H1 (cell line): Measurements from ENCODE around the gene C1orf52. TPM values are rescaled to one million over a fixed set of nuclear protein-coding genes. Genes with fewer than 3 reads are reported as not detected.

Experiments
- CTCF ChIA-PET: fragments of 300-600 bp; sonication (Branson Sonifier 250); formaldehyde crosslinking; loops from one replicate; lab custom pipeline; 2021; ENCODE audit not compliant: partially characterized antibody; lab: Charles Lee
- POLR2A ChIA-PET: fragments of 300-600 bp; sonication (Branson Sonifier 250); formaldehyde crosslinking; loops from one replicate; lab custom pipeline; 2021; ENCODE audit warnings: inconsistent platforms; ENCODE audit not compliant: partially characterized antibody; lab: Charles Lee
- DNase-seq, 2 experiments: peaks; one replicate each; pipeline versions ENCODE4 v3.0.0 to v3.0.0-alpha.2; 2010 to 2022; ENCODE audit warnings: low spot score in 2 of 2, low read depth in 1 of 2, mixed read lengths in 1 of 2
- FAIRE-seq: peaks from 2 replicates; lab custom pipeline; 2011; peaks lifted over from hg19 to GRCh38; lab: Jason Lieb, UNC
- H2AFZ ChIP-seq: 2 replicates; pipeline ENCODE4 v1.8.1; 2012; ENCODE audit warnings: low read length, inconsistent platforms
- H2AK5ac ChIP-seq: 2 replicates; pipeline ENCODE4 v1.6.1; 2013; ENCODE audit warnings: low read depth, low read length
- H2BK120ac ChIP-seq: replicated peaks from 2 replicates; pipeline ENCODE3; 2013; ENCODE audit warnings: low read depth, low read length, inconsistent platforms
- H2BK12ac ChIP-seq: 2 replicates; pipeline ENCODE4 v1.6.1; 2013; ENCODE audit warnings: low read depth, low read length
- H2BK15ac ChIP-seq: 2 replicates; pipeline ENCODE4 v1.6.1; 2013; ENCODE audit warnings: low read length
- H2BK20ac ChIP-seq: 2 replicates; pipeline ENCODE4 v1.6.1; 2013; ENCODE audit warnings: low read length
- H2BK5ac ChIP-seq: 2 replicates; pipeline ENCODE4 v1.6.1; 2013; ENCODE audit warnings: low read depth, low read length
- H3K14ac ChIP-seq: 2 replicates; pipeline ENCODE4 v1.6.1; 2013; ENCODE audit warnings: inconsistent platforms; ENCODE audit not compliant: insufficient read length
- H3K18ac ChIP-seq: 2 replicates; pipeline ENCODE4 v1.6.1; 2013; ENCODE audit warnings: low read length; ENCODE audit errors: extremely low read depth
- H3K23ac ChIP-seq: 2 replicates; pipeline ENCODE4 v1.6.1; 2013; ENCODE audit warnings: inconsistent platforms; ENCODE audit not compliant: insufficient read length
- H3K23me2 ChIP-seq: 2 replicates; pipeline ENCODE4 v1.6.1; 2013; ENCODE audit warnings: low read depth, low read length
- H3K27ac ChIP-seq: 2 replicates; pipeline ENCODE4 v1.6.1; 2011; ENCODE audit warnings: low read depth, low read length, inconsistent platforms
- H3K27me3 ChIP-seq, 4 experiments: replicated peaks in 1 of 4; 1 replicate in 1 of 4; 2 replicates in 3 of 4; pipeline versions ENCODE4 v1.6.1 to v1.8.1; 2011 to 2013; ENCODE audit warnings: low read length in 3 of 4, mild to moderate bottlenecking in 3 of 4, inconsistent platforms in 2 of 4, mixed read lengths in 2 of 4, moderate library complexity in 1 of 4; ENCODE audit not compliant: control insufficient read depth in 3 of 4, insufficient read depth in 3 of 4; ENCODE audit errors: extremely low read depth in 1 of 4
- H3K36me3 ChIP-seq, 4 experiments: 2 replicates each; pipeline versions ENCODE4 v1.6.1 to v1.8.1; 2011 to 2013; ENCODE audit warnings: mild to moderate bottlenecking in 4 of 4, low read length in 3 of 4, moderate library complexity in 2 of 4, control low read depth in 1 of 4, inconsistent platforms in 1 of 4; ENCODE audit not compliant: insufficient read depth in 4 of 4, control insufficient read depth in 2 of 4
- H3K4ac ChIP-seq: replicated peaks from 2 replicates; pipeline ENCODE3; 2013; ENCODE audit warnings: low read length, low read depth, mixed read lengths, inconsistent platforms; ENCODE audit not compliant: insufficient read length
- H3K4me1 ChIP-seq, 4 experiments: replicated peaks in 1 of 4; 1 replicate in 1 of 4; 2 replicates in 3 of 4; pipeline versions ENCODE4 v1.6.1 to v1.8.1; 2011 to 2013; ENCODE audit warnings: low read length in 3 of 4, inconsistent platforms in 2 of 4, mixed read lengths in 1 of 4; ENCODE audit not compliant: insufficient read depth in 4 of 4, control insufficient read depth in 3 of 4
- H3K4me2 ChIP-seq, 2 experiments: 2 replicates each; pipeline versions ENCODE4 v1.6.1 to v1.8.1; 2011 to 2013; ENCODE audit warnings: low read depth in 2 of 2, low read length in 2 of 2, control low read depth in 1 of 2, inconsistent platforms in 1 of 2, mild to moderate bottlenecking in 1 of 2; ENCODE audit not compliant: insufficient read depth in 1 of 2
- H3K4me3 ChIP-seq, 4 experiments: fragments of 200-600, 300-600 bp in 1 of 4; sonication (generic), shearing (Covaris generic), sonication (Bioruptor Twin) in 1 of 4; 2 replicates each; pipeline versions ENCODE4 v1.5.1 to v1.8.1; 2011 to 2016; ENCODE audit warnings: low read length in 4 of 4, low read depth in 3 of 4, control low read depth in 2 of 4, inconsistent platforms in 2 of 4, mild to moderate bottlenecking in 2 of 4, mixed read lengths in 1 of 4, moderate library complexity in 1 of 4; ENCODE audit not compliant: insufficient read depth in 2 of 4; ENCODE audit errors: extremely low read depth in 1 of 4
- H3K56ac ChIP-seq: replicated peaks from 2 replicates; pipeline ENCODE3; 2013; ENCODE audit warnings: low read depth, mild to moderate bottlenecking, mixed read lengths, low read length, inconsistent platforms; ENCODE audit not compliant: insufficient read length
- H3K79me1 ChIP-seq: 2 replicates; pipeline ENCODE4 v1.6.1; 2013; ENCODE audit warnings: low read depth, low read length, control low read depth
- H3K79me2 ChIP-seq, 2 experiments: 2 replicates each; pipeline versions ENCODE4 v1.6.1 to v1.8.1; 2012 to 2013; ENCODE audit warnings: low read length in 2 of 2, mild to moderate bottlenecking in 2 of 2, inconsistent platforms in 1 of 2; ENCODE audit not compliant: insufficient read depth in 2 of 2, control insufficient read depth in 1 of 2
- H3K9ac ChIP-seq, 4 experiments: replicated peaks in 1 of 4; 1 replicate in 1 of 4; 2 replicates in 3 of 4; pipeline versions ENCODE4 v1.6.1 to v1.8.1; 2011 to 2013; ENCODE audit warnings: low read depth in 3 of 4, low read length in 3 of 4, control low read depth in 2 of 4, mild to moderate bottlenecking in 2 of 4, moderate library complexity in 2 of 4, inconsistent platforms in 1 of 4; ENCODE audit errors: extremely low read depth in 1 of 4
- H3K9me3 ChIP-seq, 2 experiments: 2 replicates each; pipeline versions ENCODE4 v1.6.1 to v1.8.1; 2012 to 2013; ENCODE audit warnings: mild to moderate bottlenecking in 2 of 2, moderate library complexity in 2 of 2, control low read depth in 1 of 2, inconsistent platforms in 1 of 2, low read depth in 1 of 2, low read length in 1 of 2, mixed read lengths in 1 of 2; ENCODE audit not compliant: insufficient read depth in 2 of 2
- H4K20me1 ChIP-seq, 2 experiments: replicated peaks in 1 of 2; 2 replicates each; pipeline versions ENCODE3 to v1.8.1; 2011 to 2013; ENCODE audit warnings: inconsistent platforms in 2 of 2, low read length in 2 of 2, mild to moderate bottlenecking in 1 of 2; ENCODE audit not compliant: insufficient read depth in 2 of 2, control insufficient read depth in 1 of 2
- H4K5ac ChIP-seq: 2 replicates; pipeline ENCODE4 v1.6.1; 2013; ENCODE audit warnings: low read length, low read depth, mixed read lengths, inconsistent platforms; ENCODE audit not compliant: insufficient read length
- H4K8ac ChIP-seq: 2 replicates; pipeline ENCODE4 v1.8.0; 2013; ENCODE audit warnings: mild to moderate bottlenecking, moderate library complexity, low read length, inconsistent platforms; ENCODE audit not compliant: insufficient read depth; ENCODE audit errors: extremely low read depth
- H4K91ac ChIP-seq: replicated peaks from 2 replicates; pipeline ENCODE3; 2013; ENCODE audit warnings: low read length, mixed read lengths, inconsistent platforms; ENCODE audit not compliant: insufficient read length
- HDAC2 ChIP-seq, 2 experiments: fragments of 300-600 bp in 1 of 2; sonication (generic) in 1 of 2; IDR thresholded peaks; 2 replicates each; pipeline ENCODE4 v1.6.1; 2011 to 2012; ENCODE audit warnings: low read depth in 2 of 2, low read length in 2 of 2, mild to moderate bottlenecking in 2 of 2, moderate library complexity in 2 of 2, borderline replicate concordance in 1 of 2, inconsistent platforms in 1 of 2
- KDM4A ChIP-seq: IDR thresholded peaks from one replicate; pipeline ENCODE4 v1.7.1; 2012; ENCODE audit warnings: low read depth, mild to moderate bottlenecking, moderate library complexity, low read length, inconsistent platforms; ENCODE audit not compliant: severe bottlenecking
- MAFK ChIP-seq: IDR thresholded peaks from 2 replicates; pipeline ENCODE4 v1.6.1; 2012; ENCODE audit warnings: low read depth, mild to moderate bottlenecking, improper control_type of control experiment, low read length
- POLR2A ChIP-seq, 2 experiments: IDR thresholded peaks; 1 replicate in 1 of 2; 2 replicates in 1 of 2; pipeline ENCODE4 v1.6.1; 2011; ENCODE audit warnings: low read depth in 2 of 2, low read length in 2 of 2, mild to moderate bottlenecking in 2 of 2; ENCODE audit errors: control extremely low read depth in 1 of 2
- RNF2 ChIP-seq: fragments of 200-900, 300-1000 bp; sonication (generic); IDR thresholded peaks from 2 replicates; pipeline ENCODE4 v1.7.1; 2016; ENCODE audit warnings: borderline replicate concordance, low read depth, mild to moderate bottlenecking, antibody characterized with exemption, low read length; ENCODE audit not compliant: poor library complexity, severe bottlenecking; ENCODE audit errors: missing control alignments
- SIX5 ChIP-seq: IDR thresholded peaks from 2 replicates; pipeline ENCODE4 v1.6.1; 2011; ENCODE audit warnings: mild to moderate bottlenecking, low read depth, low read length
- SRF ChIP-seq: IDR thresholded peaks from 2 replicates; pipeline ENCODE4 v1.6.1; 2011; ENCODE audit warnings: mild to moderate bottlenecking, low read depth, low read length, moderate library complexity
- SUZ12 ChIP-seq: fragments of 200-600 bp; sonication (generic); IDR thresholded peaks from 2 replicates; pipeline ENCODE4 v1.6.1; 2012; ENCODE audit warnings: mild to moderate bottlenecking, inconsistent platforms, low read length, moderate library complexity, mixed read lengths
- TBP ChIP-seq: IDR thresholded peaks from 2 replicates; pipeline ENCODE4 v1.6.1; 2011; ENCODE audit warnings: low read depth, low read length, improper control_type of control experiment
- TEAD4 ChIP-seq: IDR thresholded peaks from 2 replicates; pipeline ENCODE4 v1.6.1; 2012; ENCODE audit warnings: low read depth, low read length, inconsistent platforms, mixed read lengths
- USF2 ChIP-seq: IDR thresholded peaks from 2 replicates; pipeline ENCODE4 v1.6.1; 2011; ENCODE audit warnings: low read length, improper control_type of control experiment
- WGBS, 2 experiments: shearing (Covaris generic) in 1 of 2; methylation state at CpG; one replicate each; pipeline versions ENCODE4 v1.1.6 to v1.1.7; 2013 to 2015; ENCODE audit warnings: low lambda C conversion rate in 2 of 2, mixed read lengths in 2 of 2, inconsistent platforms in 1 of 2, low coverage in 1 of 2, missing lambda C conversion rate in 1 of 2; ENCODE audit not compliant: insufficient replicate concordance in 2 of 2, insufficient coverage in 1 of 2, insufficient read length in 1 of 2; ENCODE audit errors: extremely low coverage in 1 of 2, missing lambda C conversion rate in 1 of 2; 5-methylcytosine and 5-hydroxymethylcytosine counted together
- polyA plus RNA-seq, 7 experiments: library from polyadenylated mRNA; depleted of rRNA in 3 of 7; stranded (reverse) in 5 of 7; unstranded in 2 of 7; fragments of >200 nt in 5 of 7; fragments of 200-250 nt in 2 of 7; gene quantifications; 1 replicate in 5 of 7; 2 replicates in 1 of 7; 4 replicates in 1 of 7; pipeline versions ENCODE4 v1.2.1 to v1.2.3, GENCODE V29; 2011 to 2013; ENCODE audit warnings: missing spikeins in 2 of 7, mixed read lengths in 2 of 7
- total RNA-seq: library from RNA; stranded (reverse); fragmentation: NEBNext Ultra II Directional; extraction: Animal tissue kit (Norgen Biotek cat#: 25700); gene quantifications from 2 replicates; pipeline ENCODE4 v1.2.1, GENCODE V29; 2021

C1orf52 gene
- total and polyA plus RNA-seq, 2 of the 8 experiments (the other 6 are each of a cell fraction or from before 2014, with no cell fraction given), result 29.2 to 39.1 TPM

GRCh38 chr1:85297855-85298629 lies 38.6 kb upstream of the C1orf52 start:
- Histone ChIP-seq H3K4ac (no peak overlapping the region), H3K18ac (no peak overlapping the region), H3K9ac (no peak overlapping the region), H3K27me3 (no peaks in the 10 kb centered on the region), H3K4me1 (peaks cover 0 to 2% (median 0%) of the 10 kb centered on the region in 4 experiments; a peak in 1 of 7 replicates), H3K14ac (no peak overlapping the region), H3K4me3 (no peak overlapping the region), H2BK15ac (no peak overlapping the region), H2BK120ac (no peak overlapping the region), H2AK5ac (no peak overlapping the region), H2BK12ac (no peak overlapping the region), H3K23ac (no peak overlapping the region), H4K5ac (no peak overlapping the region), H3K56ac (no peak overlapping the region), H3K23me2 (no peaks in the 10 kb centered on the region), H3K79me2 (no peaks in the 10 kb centered on the region), H2BK20ac (no peak overlapping the region), H3K79me1 (no peaks in the 10 kb centered on the region), H4K8ac (no peak overlapping the region; the same call in 1 of the 2 replicates), H3K4me2 (no peak overlapping the region), H4K20me1 (no peaks in the 10 kb centered on the region), H2AFZ (no peak overlapping the region), H3K36me3 (no peaks in the 10 kb centered on the region), H3K9me3 (no peaks in the 10 kb centered on the region), H2BK5ac (no peak overlapping the region), H3K27ac (no peak overlapping the region), H4K91ac (no peak overlapping the region)
- POLR2A ChIA-PET, result no interaction called here
- DNase-seq, result no peak
- WGBS, 2 experiments, result 85% methylated on average over 11 of the region's 11 CpGs; no CpG with 5 or more reads in 1 of the 2 experiments
- FAIRE-seq, result no peak
- CTCF ChIA-PET, result interaction anchor here (0.7 to 5.8 kb wide), 5 partner anchors 10 to 394 kb away, joined by 3 to 25 read pairs (median 5); no protein-coding TSS in a partner anchor
- TF ChIP-seq HDAC2 (IDR thresholded peaks at IDR 0.05; ENCODE audit: borderline replicate concordance in 1 of 2, low read depth in 2 of 2, low read length in 2 of 2) (no peak), TEAD4 (no peak), MAFK (no peak), KDM4A (no peak), POLR2A (IDR thresholded peaks at IDR 0.05; ENCODE audit: control extremely low read depth in 1 of 2, low read depth in 2 of 2, low read length in 2 of 2) (no peak), SRF (no peak), USF2 (no peak), SUZ12 (no peak), TBP (no peak), RNF2 (no peak), SIX5 (no peak)
